ENCODE results near the gene TMEM266.

TMEM266 gene

DNA sequence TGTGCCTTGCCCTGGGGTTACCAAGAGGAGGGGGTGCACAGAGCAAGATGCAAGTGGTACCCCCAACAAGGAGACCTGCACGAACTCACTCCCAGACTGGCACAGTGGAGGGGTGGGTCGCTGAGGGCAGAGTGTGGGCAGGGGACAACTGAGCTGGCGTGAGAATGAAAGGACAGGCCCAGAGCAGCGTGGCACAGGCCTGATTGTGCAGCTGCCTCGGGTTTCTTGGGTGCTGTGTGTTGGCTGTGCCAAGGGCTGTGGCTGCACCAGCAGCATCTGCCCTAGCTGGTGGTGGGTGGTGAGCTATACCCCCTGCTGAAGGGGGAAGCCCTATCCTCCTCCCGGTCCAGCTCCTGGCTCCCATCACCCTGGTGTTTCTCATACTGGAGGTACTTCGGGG is 92.4 kb downstream of the TMEM266 start:
- H3K4me1 ChIP-seq (ENCODE audit: insufficient read depth, low read length) = peaks cover 15% of the 10 kb centered on the region
- no peak overlapping the region; the same call in 1 of the 2 replicates for H3K27ac ChIP-seq (ENCODE audit: low read depth, low read length)
- WGBS = 85% methylated on average over 7 of the region's 7 CpGs
- H3K4me3 ChIP-seq (ENCODE audit: low read length) = no peak overlapping the region
- H3K27me3 ChIP-seq (ENCODE audit: insufficient read depth, low read length) = no peaks in the 10 kb centered on the region
- no peak overlapping the region for H3K9ac ChIP-seq (ENCODE audit: low read depth, low read length)
- H3K9me3 ChIP-seq (ENCODE audit: insufficient read depth, low read depth, low read length) = no peaks in the 10 kb centered on the region
- H3K36me3 ChIP-seq (ENCODE audit: insufficient read depth, low read length) = no peaks in the 10 kb centered on the region

DNA sequence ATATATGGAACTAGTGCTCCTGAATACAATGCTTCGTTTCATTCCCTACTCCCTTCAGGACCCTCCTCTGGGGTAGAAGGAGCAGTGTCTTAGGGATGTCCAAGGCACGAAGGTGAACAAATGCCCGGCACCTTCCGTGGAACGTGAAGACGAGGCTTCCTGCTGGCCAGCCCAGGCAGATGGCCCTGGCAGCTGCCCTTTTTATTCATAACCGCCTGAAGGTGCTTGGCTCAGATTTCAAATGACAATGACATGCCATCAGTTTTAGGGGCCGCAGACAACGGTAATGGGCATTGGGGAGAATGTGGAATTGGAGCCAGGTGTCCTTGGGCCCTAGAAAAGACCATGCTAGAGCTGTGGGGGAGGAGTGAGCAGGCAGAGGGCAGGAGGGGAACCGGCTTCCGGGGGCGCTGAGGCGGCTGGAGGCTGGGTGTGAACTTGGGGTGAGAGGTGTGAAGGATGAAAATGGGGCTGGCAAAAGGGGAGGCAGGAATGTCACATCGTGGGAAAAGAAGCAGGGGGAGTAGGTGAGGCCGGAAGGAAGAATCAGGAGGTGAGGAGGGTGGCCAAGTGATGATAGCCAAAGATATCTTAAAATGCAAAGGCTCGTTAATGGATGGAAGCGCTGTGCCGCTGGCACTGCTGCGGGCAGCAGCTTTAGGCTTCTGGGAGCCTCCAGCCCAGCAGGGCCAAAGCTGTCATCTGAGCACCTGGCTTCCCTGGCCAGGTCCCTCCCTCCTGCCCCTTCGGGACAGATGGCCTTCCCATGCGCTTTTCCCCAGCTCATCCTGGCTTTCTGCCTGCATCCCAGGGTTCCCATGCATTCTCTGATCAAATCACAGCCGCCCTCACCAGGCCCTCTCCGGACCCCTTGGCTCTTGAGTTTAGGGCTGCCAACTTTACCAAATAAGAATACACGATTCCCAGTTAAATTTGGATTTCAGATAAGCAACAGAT is 93.7 kb downstream of the TMEM266 start:
- H3K9me3 ChIP-seq (ENCODE audit: insufficient read depth, low read depth, low read length) = no peaks in the 10 kb centered on the region
- no peak overlapping the region for H3K9ac ChIP-seq (ENCODE audit: low read depth, low read length)
- H3K27ac ChIP-seq (ENCODE audit: low read depth, low read length) = no peak overlapping the region
- H3K4me1 ChIP-seq (ENCODE audit: insufficient read depth, low read length) = peaks cover 12% of the 10 kb centered on the region
- H3K27me3 ChIP-seq (ENCODE audit: insufficient read depth, low read length) = no peaks in the 10 kb centered on the region
- no peaks in the 10 kb centered on the region for H3K36me3 ChIP-seq (ENCODE audit: insufficient read depth, low read length)
- WGBS = 86% methylated on average over 24 of the region's 24 CpGs
- no peak overlapping the region for H3K4me3 ChIP-seq (ENCODE audit: low read length)

DNA sequence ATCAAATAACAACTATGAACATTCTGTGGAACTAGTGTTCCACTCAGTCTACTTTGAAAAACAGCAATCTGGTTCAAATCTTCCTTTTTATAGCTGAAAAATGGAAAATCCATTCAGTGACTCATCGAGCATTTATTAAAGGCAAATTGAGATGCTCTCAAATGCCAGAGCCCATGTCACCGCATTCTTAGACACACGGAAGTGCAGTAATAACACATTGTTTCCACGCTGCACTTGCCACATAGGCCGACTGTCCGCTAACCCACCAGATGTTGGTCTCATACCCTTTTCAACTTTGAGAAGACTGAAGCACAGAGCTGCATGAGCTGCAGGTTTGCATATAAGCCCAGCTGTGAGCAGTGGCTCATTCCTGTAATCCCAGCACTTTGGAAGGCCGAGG is 95.9 kb downstream of the TMEM266 start:
- Histone ChIP-seq H3K4me1 (ENCODE audit: insufficient read depth, low read length) (peaks cover 11% of the 10 kb centered on the region), H3K36me3 (ENCODE audit: insufficient read depth, low read length) (no peaks in the 10 kb centered on the region), H3K9ac (ENCODE audit: low read depth, low read length) (no peak overlapping the region), H3K9me3 (ENCODE audit: insufficient read depth, low read depth, low read length) (no peaks in the 10 kb centered on the region), H3K27me3 (ENCODE audit: insufficient read depth, low read length) (no peaks in the 10 kb centered on the region), H3K4me3 (ENCODE audit: low read length) (no peak overlapping the region), H3K27ac (ENCODE audit: low read depth, low read length) (no peak overlapping the region)
- 95% methylated on average over 7 of the region's 7 CpGs for WGBS

DNA sequence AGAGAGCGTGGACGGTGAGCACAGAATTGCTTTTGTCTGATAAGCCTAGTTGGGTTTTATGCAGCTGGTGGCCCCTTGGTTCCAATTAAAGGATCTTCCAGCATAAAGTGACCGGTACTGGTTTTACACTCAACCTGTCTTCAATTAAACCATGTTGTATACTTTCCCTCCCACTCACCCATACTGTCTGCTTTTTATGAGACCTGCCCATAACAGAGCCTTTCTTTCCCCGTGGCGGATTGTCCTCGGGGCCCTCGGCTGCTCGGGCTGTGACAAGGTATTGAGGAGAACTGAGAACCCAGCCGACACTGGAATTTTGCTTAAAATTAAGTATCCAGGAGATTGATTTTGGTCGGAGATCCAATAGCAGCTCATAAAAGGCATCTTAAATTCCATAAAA is 98.4 kb downstream of the TMEM266 start:
- H3K9me3 ChIP-seq (ENCODE audit: insufficient read depth, low read depth, low read length) = no peaks in the 10 kb centered on the region
- no peak overlapping the region for H3K4me3 ChIP-seq (ENCODE audit: low read length)
- H3K36me3 ChIP-seq (ENCODE audit: insufficient read depth, low read length) = no peaks in the 10 kb centered on the region
- H3K27ac ChIP-seq (ENCODE audit: low read depth, low read length) = no peak overlapping the region
- no peak overlapping the region for H3K9ac ChIP-seq (ENCODE audit: low read depth, low read length)
- 0 out of 2 replicates have a peak, but pooled peaks cover under 1% of the 10 kb centered on the region for H3K4me1 ChIP-seq (ENCODE audit: insufficient read depth, low read length)
- WGBS = 94% methylated on average over 10 of the region's 10 CpGs
- no peaks in the 10 kb centered on the region for H3K27me3 ChIP-seq (ENCODE audit: insufficient read depth, low read length)

DNA sequence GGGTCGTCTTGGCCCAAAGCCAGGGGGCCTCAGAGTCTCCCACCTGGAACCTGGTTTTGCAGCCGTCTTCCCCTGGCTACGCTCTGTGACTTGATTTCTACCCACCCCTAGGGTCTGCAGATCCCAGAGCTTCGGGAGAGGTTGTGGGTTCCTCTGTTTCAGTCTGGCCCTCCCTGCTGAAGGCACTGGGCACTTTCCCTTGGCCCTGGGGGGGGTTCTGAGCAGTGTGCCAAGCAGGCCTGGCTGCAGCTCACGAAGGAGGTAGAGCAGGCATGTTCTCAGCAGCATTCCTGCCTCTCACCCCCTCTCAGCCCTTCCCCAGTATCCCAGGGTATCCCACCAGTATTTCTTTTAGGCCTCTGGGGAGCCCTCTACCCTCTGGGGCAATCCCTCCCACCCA is 99.0 kb downstream of the TMEM266 start:
- Histone ChIP-seq H3K9ac (ENCODE audit: low read depth, low read length) (no peak overlapping the region), H3K27me3 (ENCODE audit: insufficient read depth, low read length) (no peaks in the 10 kb centered on the region), H3K27ac (ENCODE audit: low read depth, low read length) (no peak overlapping the region), H3K36me3 (ENCODE audit: insufficient read depth, low read length) (no peaks in the 10 kb centered on the region), H3K9me3 (ENCODE audit: insufficient read depth, low read depth, low read length) (no peaks in the 10 kb centered on the region), H3K4me1 (ENCODE audit: insufficient read depth, low read length) (0 out of 2 replicates have a peak, but pooled peaks cover 5% of the 10 kb centered on the region), H3K4me3 (ENCODE audit: low read length) (no peak overlapping the region)
- WGBS = 90% methylated on average over 5 of the region's 5 CpGs

DNA sequence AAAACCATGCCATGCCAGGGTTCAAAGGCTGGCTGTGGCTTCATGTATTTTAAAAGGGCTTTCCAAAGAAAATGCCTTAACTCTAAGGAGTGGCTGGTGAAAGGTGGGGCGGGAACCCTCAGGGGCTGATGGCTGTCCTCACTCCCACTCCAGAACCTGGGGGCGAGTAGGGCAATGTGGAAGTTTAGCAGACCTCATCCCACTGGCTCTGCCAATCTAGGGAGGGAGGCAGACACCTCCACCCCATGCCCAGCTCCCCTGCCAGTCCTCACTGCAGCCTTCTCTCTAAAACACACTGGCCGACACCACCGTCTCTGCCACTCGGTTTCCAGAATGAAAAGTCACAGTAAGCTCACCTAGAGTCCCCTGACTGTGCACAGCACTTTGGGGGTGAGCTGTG is 99.5 kb downstream of the TMEM266 start:
- Histone ChIP-seq H3K4me1 (ENCODE audit: insufficient read depth, low read length) (0 out of 2 replicates have a peak, but pooled peaks cover 5% of the 10 kb centered on the region), H3K36me3 (ENCODE audit: insufficient read depth, low read length) (no peaks in the 10 kb centered on the region), H3K9me3 (ENCODE audit: insufficient read depth, low read depth, low read length) (no peaks in the 10 kb centered on the region), H3K9ac (ENCODE audit: low read depth, low read length) (no peak overlapping the region), H3K27me3 (ENCODE audit: insufficient read depth, low read length) (no peaks in the 10 kb centered on the region), H3K27ac (ENCODE audit: low read depth, low read length) (no peak overlapping the region), H3K4me3 (ENCODE audit: low read length) (no peak overlapping the region)
- WGBS = over 99% methylated on average over 5 of the region's 5 CpGs

DNA sequence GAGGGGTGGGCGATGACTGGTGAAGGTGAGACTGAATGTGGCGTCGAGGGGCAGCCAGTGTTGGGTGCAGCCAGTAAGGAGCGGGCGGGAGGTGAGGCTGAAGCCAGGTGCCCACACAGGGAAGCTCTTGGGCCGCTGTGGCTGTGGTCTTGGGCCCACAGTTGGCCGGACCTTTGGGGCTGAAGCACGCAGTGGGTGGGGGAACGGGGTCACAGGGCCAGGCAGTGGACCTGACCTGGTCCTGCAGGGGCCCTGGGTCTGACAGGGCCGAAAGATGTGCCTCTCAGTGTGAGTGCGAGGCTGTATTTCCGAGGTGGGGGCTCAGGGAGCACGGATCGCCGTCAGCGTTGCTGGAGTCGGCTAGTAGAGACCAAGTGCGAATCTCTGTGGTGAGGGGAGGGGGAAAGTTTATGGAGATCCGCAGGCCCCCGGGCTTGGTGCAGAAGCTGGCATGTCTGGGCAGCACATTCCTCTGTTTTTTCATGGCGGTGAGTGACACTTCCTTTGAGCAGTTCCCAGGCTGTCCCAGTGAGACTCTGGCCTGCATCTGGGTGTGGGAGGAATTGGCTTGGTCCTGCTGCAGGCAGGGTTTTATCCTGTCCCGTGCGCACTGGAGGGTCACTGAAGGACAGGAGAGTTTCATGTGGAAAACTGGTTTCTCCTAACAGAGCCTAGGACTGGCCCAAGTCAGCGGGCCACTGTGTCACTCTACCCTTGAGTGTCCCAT is 100.8 kb downstream of the TMEM266 start:
- Histone ChIP-seq H3K36me3 (ENCODE audit: insufficient read depth, low read length) (no peaks in the 10 kb centered on the region), H3K9ac (ENCODE audit: low read depth, low read length) (no peak overlapping the region), H3K4me1 (ENCODE audit: insufficient read depth, low read length) (0 out of 2 replicates have a peak, but pooled peaks cover 5% of the 10 kb centered on the region), H3K27ac (ENCODE audit: low read depth, low read length) (no peak overlapping the region), H3K4me3 (ENCODE audit: low read length) (no peak overlapping the region), H3K9me3 (ENCODE audit: insufficient read depth, low read depth, low read length) (no peaks in the 10 kb centered on the region), H3K27me3 (ENCODE audit: insufficient read depth, low read length) (no peaks in the 10 kb centered on the region)
- 93% methylated on average over 24 of the region's 24 CpGs for WGBS

DNA sequence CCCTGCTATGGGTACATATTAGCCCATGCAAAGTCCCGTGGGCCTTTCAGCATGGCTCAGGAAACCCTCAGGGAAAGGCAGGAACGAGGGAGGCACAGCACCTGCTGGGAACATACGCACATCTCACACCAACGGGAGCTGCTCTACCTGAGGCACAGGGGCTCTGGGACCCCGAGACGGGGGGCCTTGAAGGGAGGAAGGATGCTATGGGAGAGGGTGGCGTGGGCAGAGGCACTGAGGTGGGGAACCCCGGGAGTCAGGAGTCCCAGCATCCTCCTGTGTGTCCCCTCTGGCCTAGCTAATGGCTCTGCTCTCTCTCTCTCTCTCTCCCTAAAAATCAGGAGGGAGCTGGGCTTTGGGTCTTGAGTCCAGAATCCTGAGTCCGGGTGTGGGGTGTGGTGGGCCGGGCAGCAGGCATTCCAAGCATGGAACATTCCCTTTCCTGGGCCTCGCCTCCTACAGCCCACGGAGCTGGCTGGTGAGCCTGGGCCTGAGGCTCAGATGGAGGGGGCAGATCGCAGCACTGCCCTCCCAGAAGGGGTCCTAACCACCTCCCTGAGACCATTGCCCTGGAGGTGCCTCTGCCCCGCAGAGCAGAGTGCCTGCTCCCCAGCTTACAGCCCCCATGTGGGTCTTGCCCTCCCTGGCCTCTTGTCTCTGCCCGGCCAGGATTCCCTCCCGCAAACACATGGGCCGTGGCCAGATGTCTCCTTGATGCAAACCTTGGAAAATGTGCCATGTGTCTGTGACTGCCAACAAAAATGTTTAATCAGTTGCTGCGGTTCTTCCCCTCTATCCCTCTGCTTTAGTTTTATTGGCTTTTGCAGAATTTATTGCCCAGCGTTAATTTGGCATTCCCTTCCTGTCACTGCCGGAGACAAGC is 101.6 kb downstream of the TMEM266 start:
- no peaks in the 10 kb centered on the region for H3K9me3 ChIP-seq (ENCODE audit: insufficient read depth, low read depth, low read length)
- no peak overlapping the region for H3K4me3 ChIP-seq (ENCODE audit: low read length)
- H3K27me3 ChIP-seq (ENCODE audit: insufficient read depth, low read length) = no peaks in the 10 kb centered on the region
- no peak overlapping the region for H3K27ac ChIP-seq (ENCODE audit: low read depth, low read length)
- 0 out of 2 replicates have a peak, but pooled peaks cover 5% of the 10 kb centered on the region for H3K4me1 ChIP-seq (ENCODE audit: insufficient read depth, low read length)
- H3K36me3 ChIP-seq (ENCODE audit: insufficient read depth, low read length) = no peaks in the 10 kb centered on the region
- H3K9ac ChIP-seq (ENCODE audit: low read depth, low read length) = no peak overlapping the region
- WGBS = 93% methylated on average over 19 of the region's 20 CpGs

DNA sequence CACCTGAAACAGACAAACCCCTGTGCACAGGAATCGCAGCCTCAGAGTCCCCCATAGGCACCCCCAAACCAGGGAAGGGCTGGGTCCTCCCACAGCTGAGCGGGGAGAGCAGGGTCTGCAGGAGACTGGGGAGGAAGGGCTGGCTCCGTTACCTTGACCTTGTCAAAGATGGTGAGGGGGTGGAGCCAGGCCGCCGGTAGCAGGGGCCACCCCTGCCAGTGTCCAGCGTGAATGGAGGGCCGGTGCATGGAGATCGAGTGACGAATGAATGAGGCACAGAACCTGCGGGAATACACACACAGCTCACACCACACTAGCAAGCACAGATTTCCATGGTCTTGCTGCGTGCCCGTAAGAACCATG is 102.2 kb downstream of the TMEM266 start:
- H3K9me3 ChIP-seq (ENCODE audit: insufficient read depth, low read depth, low read length) = no peaks in the 10 kb centered on the region
- no peak overlapping the region for H3K9ac ChIP-seq (ENCODE audit: low read depth, low read length)
- H3K4me1 ChIP-seq (ENCODE audit: insufficient read depth, low read length) = 0 out of 2 replicates have a peak, but pooled peaks cover 5% of the 10 kb centered on the region
- H3K36me3 ChIP-seq (ENCODE audit: insufficient read depth, low read length) = no peaks in the 10 kb centered on the region
- 84% methylated on average over 12 of the region's 12 CpGs for WGBS
- H3K4me3 ChIP-seq (ENCODE audit: low read length) = no peak overlapping the region
- no peak overlapping the region for H3K27ac ChIP-seq (ENCODE audit: low read depth, low read length)
- no peaks in the 10 kb centered on the region for H3K27me3 ChIP-seq (ENCODE audit: insufficient read depth, low read length)

DNA sequence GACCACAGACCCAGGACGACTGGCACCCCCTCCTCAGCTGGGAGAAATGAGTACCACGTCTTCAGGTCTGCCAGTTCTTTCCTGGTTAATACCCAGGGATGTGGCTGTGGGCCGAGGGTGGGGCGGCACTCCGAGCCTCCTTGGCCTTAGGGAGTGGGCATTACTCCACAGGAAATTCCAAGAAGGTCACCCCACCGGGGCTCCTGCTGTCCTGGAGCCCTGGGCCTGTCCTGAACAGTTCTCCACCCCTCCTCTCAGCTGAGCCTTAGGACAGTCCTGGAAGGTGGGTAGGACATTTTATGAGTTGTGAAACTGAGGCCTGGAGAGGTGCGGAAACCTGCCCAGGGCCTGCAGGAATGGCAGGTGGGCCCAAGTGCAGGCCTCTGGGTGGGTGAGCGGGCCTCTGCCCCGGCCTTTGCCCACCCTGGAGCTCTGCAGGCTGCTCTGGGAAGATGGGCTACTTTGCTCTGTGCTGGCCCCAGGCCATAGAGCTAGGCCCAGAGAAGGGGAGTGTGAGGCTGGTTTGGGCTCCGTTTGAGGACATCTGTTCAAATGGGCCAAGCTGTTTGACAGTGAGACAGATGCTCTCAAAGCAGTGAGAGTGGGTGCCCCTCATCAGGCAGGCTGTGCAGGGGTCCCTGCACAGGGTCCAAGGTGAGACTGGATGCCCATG is 103.1 kb downstream of the TMEM266 start:
- Histone ChIP-seq H3K4me1 (ENCODE audit: insufficient read depth, low read length) (0 out of 2 replicates have a peak, but pooled peaks cover 5% of the 10 kb centered on the region), H3K4me3 (ENCODE audit: low read length) (no peak overlapping the region), H3K27me3 (ENCODE audit: insufficient read depth, low read length) (no peaks in the 10 kb centered on the region), H3K27ac (ENCODE audit: low read depth, low read length) (no peak overlapping the region), H3K9me3 (ENCODE audit: insufficient read depth, low read depth, low read length) (no peaks in the 10 kb centered on the region), H3K36me3 (ENCODE audit: insufficient read depth, low read length) (no peaks in the 10 kb centered on the region), H3K9ac (ENCODE audit: low read depth, low read length) (no peak overlapping the region)
- WGBS = 92% methylated on average over 10 of the region's 10 CpGs
